PC-9 (cell line): ENCODE data around the gene GCA. TPM values are rescaled to one million over a fixed set of nuclear protein-coding genes. Genes with fewer than 3 reads are reported as not detected.

Source experiments
- Bru-seq: library from RNA; stranded (reverse); fragments of 400-500 nt; gene quantifications from one replicate; lab custom pipeline; 2021; lab: Mats Ljungman, UMichigan
- BruChase-seq, 2 experiments: library from RNA; stranded (reverse); fragments of 400-500 nt; gene quantifications; one replicate each; lab custom pipeline; 2021; lab: Mats Ljungman, UMichigan
- BruUV-seq: library from RNA; stranded (reverse); fragments of 400-500 nt; replicated peaks from 2 replicates; lab custom pipeline; 2021; lab: Mats Ljungman, UMichigan
- CTCF ChIA-PET: fragments of 300-600 bp; sonication (Branson Sonifier 250); formaldehyde crosslinking; loops from one replicate; lab custom pipeline; 2022; ENCODE audit warnings: antibody characterized with exemption; lab: Charles Lee
- POLR2A ChIA-PET: fragments of 300-600 bp; sonication (Branson Sonifier 250); formaldehyde crosslinking; loops from one replicate; lab custom pipeline; 2022; ENCODE audit warnings: antibody characterized with exemption; ENCODE audit not compliant: unreplicated experiment; lab: Charles Lee
- DNase-seq, 2 experiments: peaks; one replicate each; pipeline versions ENCODE4 v3.0.0 to v3.0.0-alpha.2; 2015 to 2022; ENCODE audit warnings: mixed read lengths in 1 of 2
- H2AFZ ChIP-seq: fragments of 200-600 bp; sonication (generic); 2 replicates; pipeline ENCODE4 v1.8.1; 2017; ENCODE audit warnings: antibody characterized with exemption
- H3F3A ChIP-seq: fragments of 200-600 bp; sonication (generic); 2 replicates; pipeline ENCODE4 v1.8.1; 2017; ENCODE audit warnings: antibody characterized with exemption, mild to moderate bottlenecking, low read depth; ENCODE audit not compliant: insufficient read depth
- H3K27ac ChIP-seq: fragments of 200-600 bp; sonication (generic); 2 replicates; pipeline ENCODE4 v1.6.1; 2016; ENCODE audit warnings: mixed run types
- H3K27me3 ChIP-seq: fragments of 200-600 bp; sonication (generic); 2 replicates; pipeline ENCODE4 v1.6.1; 2016; ENCODE audit warnings: low read depth, mixed run types; ENCODE audit not compliant: insufficient read depth
- H3K36me3 ChIP-seq: fragments of 200-600 bp; sonication (generic); 2 replicates; pipeline ENCODE4 v1.6.1; 2016; ENCODE audit warnings: low read depth, mixed run types
- H3K4me1 ChIP-seq: fragments of 200-600 bp; sonication (generic); replicated peaks from 2 replicates; pipeline ENCODE4 v1.6.1; 2016; ENCODE audit warnings: mixed run types; ENCODE audit not compliant: insufficient read depth
- H3K4me2 ChIP-seq: fragments of 200-600 bp; sonication (generic); 2 replicates; pipeline ENCODE4 v1.6.1; 2017; ENCODE audit warnings: mixed run types
- H3K4me3 ChIP-seq: fragments of 200-600 bp; sonication (generic); 2 replicates; pipeline ENCODE4 v1.6.1; 2016; ENCODE audit warnings: mixed run types
- H3K79me2 ChIP-seq: fragments of 200-600 bp; sonication (generic); 2 replicates; pipeline ENCODE4 v1.6.1; 2017; ENCODE audit warnings: low read depth, mixed run types
- H3K9me2 ChIP-seq: fragments of 200-600 bp; sonication (generic); 2 replicates; pipeline ENCODE4 v1.8.1; 2017; ENCODE audit warnings: mild to moderate bottlenecking; ENCODE audit not compliant: insufficient read depth
- H3K9me3 ChIP-seq: fragments of 200-600 bp; sonication (generic); 2 replicates; pipeline ENCODE4 v1.8.1; 2016; ENCODE audit warnings: low read depth; ENCODE audit not compliant: insufficient read depth
- H4K20me1 ChIP-seq: fragments of 200-600 bp; sonication (generic); 2 replicates; pipeline ENCODE4 v1.8.1; 2017; ENCODE audit not compliant: insufficient read depth
- EZH2 ChIP-seq: fragments of 200-600 bp; sonication (generic); IDR thresholded peaks from 2 replicates; pipeline ENCODE4 v1.8.0; 2017; ENCODE audit warnings: antibody characterized with exemption, low read depth
- intact Hi-C: fragments of 100-400 bp; cut with micrococcal nuclease; formaldehyde crosslinking; loops from one replicate; pipeline ENCODE4 v1.10.0; 2022; ENCODE audit not compliant: unreplicated experiment
- long read RNA-seq: library from polyadenylated mRNA; stranded (forward); transcript quantifications from one replicate; pipeline ENCODE4 v2.0.0, GENCODE V29; 2022
- total RNA-seq: library from RNA; stranded (reverse); gene quantifications from 2 replicates; pipeline ENCODE4 v1.2.3, GENCODE V29; 2021
- TF ChIP-seq, protein P1 (sequence below): fragments of 200-600 bp; sonication (generic); conservative IDR thresholded peaks from 2 replicates; pipeline ENCODE4 v1.6.1; 2017; ENCODE audit warnings: mixed run types, antibody characterized with exemption, mild to moderate bottlenecking, moderate library complexity

Gene GCA, protein sequence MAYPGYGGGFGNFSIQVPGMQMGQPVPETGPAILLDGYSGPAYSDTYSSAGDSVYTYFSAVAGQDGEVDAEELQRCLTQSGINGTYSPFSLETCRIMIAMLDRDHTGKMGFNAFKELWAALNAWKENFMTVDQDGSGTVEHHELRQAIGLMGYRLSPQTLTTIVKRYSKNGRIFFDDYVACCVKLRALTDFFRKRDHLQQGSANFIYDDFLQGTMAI
- total RNA-seq (13.4 and 14.9 TPM in 2 replicates), Bru-seq, nascent RNA (percentile 50 among the genes with signal in this experiment), BruChase-seq, experiment 1, labeled RNA remaining after a 2-hour chase (percentile 66 among the genes with signal in this experiment), BruChase-seq, experiment 2, labeled RNA remaining after a 6-hour chase (percentile 52 among the genes with signal in this experiment)
- long read RNA-seq, transcript GCA-204 (8 exons, 1,992 nt), result major isoform, 20 of 29 reads
- long read RNA-seq, partial matches to known transcripts, result 2 of 29 reads
- long read RNA-seq, other reads (novel, unspliced or antisense), result 4 of 29 reads

DNA sequence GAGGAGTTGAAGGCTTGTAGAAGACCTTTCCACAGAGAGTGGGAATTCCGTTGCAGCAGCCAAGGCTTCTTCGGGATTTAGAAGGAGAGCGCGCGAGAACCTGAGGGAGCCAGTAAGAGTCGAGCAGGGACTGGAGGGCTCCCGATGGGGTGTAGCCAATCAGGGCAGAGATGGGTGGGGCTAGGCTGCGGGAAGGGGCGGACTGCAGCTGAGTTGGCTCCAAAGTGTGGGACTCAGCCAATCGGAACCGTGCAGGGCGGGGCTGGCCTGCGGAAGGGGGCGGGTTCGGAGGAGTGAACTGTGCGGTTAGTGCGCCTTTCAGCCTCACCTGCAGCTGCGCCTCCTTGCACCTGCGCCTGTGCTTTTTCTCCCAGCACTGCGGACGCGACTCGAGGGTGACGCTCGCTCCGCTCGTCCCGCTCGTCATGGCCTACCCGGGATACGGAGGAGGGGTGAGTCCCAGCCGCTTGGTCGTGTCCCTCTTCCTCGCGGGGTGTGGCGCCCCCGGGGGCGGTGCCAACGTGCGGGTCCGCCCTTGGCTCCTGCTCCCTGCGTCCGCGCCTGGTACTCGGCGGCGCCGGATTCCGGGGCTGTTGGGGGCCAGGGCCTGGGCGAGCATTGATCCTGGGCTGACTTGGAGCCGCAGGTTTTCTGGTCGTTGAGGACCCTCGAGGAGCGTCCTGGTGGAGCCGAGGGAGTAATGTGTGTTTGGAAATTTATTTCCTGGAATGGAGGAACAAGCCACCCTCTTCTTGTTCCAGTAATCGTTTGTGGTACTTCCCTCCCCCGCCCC lies at the start of gene GCA:
GCA (plus strand) TSS at position 309 of the 793 bp plus-strand sequence; CDS start at position 426, 117 bp downstream.
- no peaks in the 10 kb centered on the region for H3K9me2 ChIP-seq
- peak within 1 kb of the TSS; percentile 56 for H3K27ac ChIP-seq
- TF ChIP-seq, protein P1, sequence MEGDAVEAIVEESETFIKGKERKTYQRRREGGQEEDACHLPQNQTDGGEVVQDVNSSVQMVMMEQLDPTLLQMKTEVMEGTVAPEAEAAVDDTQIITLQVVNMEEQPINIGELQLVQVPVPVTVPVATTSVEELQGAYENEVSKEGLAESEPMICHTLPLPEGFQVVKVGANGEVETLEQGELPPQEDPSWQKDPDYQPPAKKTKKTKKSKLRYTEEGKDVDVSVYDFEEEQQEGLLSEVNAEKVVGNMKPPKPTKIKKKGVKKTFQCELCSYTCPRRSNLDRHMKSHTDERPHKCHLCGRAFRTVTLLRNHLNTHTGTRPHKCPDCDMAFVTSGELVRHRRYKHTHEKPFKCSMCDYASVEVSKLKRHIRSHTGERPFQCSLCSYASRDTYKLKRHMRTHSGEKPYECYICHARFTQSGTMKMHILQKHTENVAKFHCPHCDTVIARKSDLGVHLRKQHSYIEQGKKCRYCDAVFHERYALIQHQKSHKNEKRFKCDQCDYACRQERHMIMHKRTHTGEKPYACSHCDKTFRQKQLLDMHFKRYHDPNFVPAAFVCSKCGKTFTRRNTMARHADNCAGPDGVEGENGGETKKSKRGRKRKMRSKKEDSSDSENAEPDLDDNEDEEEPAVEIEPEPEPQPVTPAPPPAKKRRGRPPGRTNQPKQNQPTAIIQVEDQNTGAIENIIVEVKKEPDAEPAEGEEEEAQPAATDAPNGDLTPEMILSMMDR, result no peak
- no peak for TF ChIP-seq EZH2
- intact Hi-C loops, result no loop called here
- TSS peak; percentile 83 for BruUV-seq
- peak within 1 kb of the TSS; percentile 82 for H3K4me3 ChIP-seq
- POLR2A ChIA-PET, result interaction anchor here (0.6 kb wide), 1 partner anchor 112 kb away, joined by 7 read pairs; no protein-coding TSS in a partner anchor
- peak within 1 kb of the TSS; percentile 98 for H2AFZ ChIP-seq
- peak within 1 kb of the TSS; percentile 95 for H3K4me2 ChIP-seq
- CTCF ChIA-PET, result no interaction called here
- no peaks in the 10 kb centered on the region for H3K36me3 ChIP-seq
- H3K4me1 ChIP-seq, result peaks cover 8% of the 10 kb centered on the region
- no peaks in the 10 kb centered on the region for H3K27me3 ChIP-seq
- peak; percentile 86 to 93 for DNase-seq
- H3F3A ChIP-seq, result peaks cover 8% of the 10 kb centered on the region; the same call in 1 of the 2 replicates
- H4K20me1 ChIP-seq, result no peaks in the 10 kb centered on the region
- peaks cover 6% of the 10 kb centered on the region for H3K79me2 ChIP-seq
- no peaks in the 10 kb centered on the region for H3K9me3 ChIP-seq

- Histone ChIP-seq H3K4me2 (no peak overlapping the region), H3K4me1 (peaks cover 3% of the 10 kb centered on the region; the same call in 1 of the 2 replicates), H3K79me2 (no peaks in the 10 kb centered on the region), H3K27me3 (no peaks in the 10 kb centered on the region), H4K20me1 (no peaks in the 10 kb centered on the region), H3F3A (no peaks in the 10 kb centered on the region), H3K36me3 (no peaks in the 10 kb centered on the region), H3K27ac (no peak overlapping the region), H2AFZ (no peak overlapping the region), H3K9me2 (no peaks in the 10 kb centered on the region), H3K9me3 (no peaks in the 10 kb centered on the region), H3K4me3 (no peak overlapping the region)
- BruUV-seq, result no TSS peak
- no peak for DNase-seq
- TF ChIP-seq, protein P1, result no peak
- no peak for TF ChIP-seq EZH2
- CTCF ChIA-PET, result no interaction called here
- intact Hi-C loops, result no loop called here
- POLR2A ChIA-PET, result no interaction called here
Measured at GRCh38 chr2:162295009-162295408, 48.9 kb upstream of the GCA start.

- Histone ChIP-seq H3K9me3 (no peaks in the 10 kb centered on the region), H4K20me1 (no peaks in the 10 kb centered on the region), H2AFZ (no peak overlapping the region), H3K79me2 (no peaks in the 10 kb centered on the region), H3K4me2 (no peak overlapping the region), H3K36me3 (no peaks in the 10 kb centered on the region), H3F3A (no peaks in the 10 kb centered on the region), H3K4me1 (no peaks in the 10 kb centered on the region), H3K4me3 (no peak overlapping the region), H3K9me2 (no peaks in the 10 kb centered on the region), H3K27me3 (no peaks in the 10 kb centered on the region), H3K27ac (no peak overlapping the region)
- DNase-seq, result peak; percentile 30 to 37
- no peak for TF ChIP-seq EZH2
- TF ChIP-seq, protein P1, result peak; percentile 80
- no TSS peak for BruUV-seq
- CTCF ChIA-PET, result interaction anchor here (0.7 to 3.0 kb wide), 6 partner anchors 36 to 873 kb away, joined by 3 to 26 read pairs (median 4); no protein-coding TSS in a partner anchor
- POLR2A ChIA-PET, result interaction anchor here (0.6 kb wide), 1 partner anchor 140 kb away, joined by 5 read pairs; no protein-coding TSS in a partner anchor
- intact Hi-C loops, result loop anchor here (1.0 to 2.0 kb wide), 4 partner anchors 77 to 711 kb away; no protein-coding TSS in a partner anchor
Measured at GRCh38 chr2:162297925-162298552, 45.9 kb upstream of the GCA start.
